PC-9 (cell line): ENCODE results near the gene NEB.

ENCODE experiments used
- CTCF ChIP-seq: fragments of 200-600 bp; sonication (generic); conservative IDR thresholded peaks from 2 replicates; pipeline ENCODE4 v1.6.1; 2017; ENCODE audit warnings: mixed run types, antibody characterized with exemption, mild to moderate bottlenecking, moderate library complexity
- EZH2 ChIP-seq: fragments of 200-600 bp; sonication (generic); IDR thresholded peaks from 2 replicates; pipeline ENCODE4 v1.8.0; 2017; ENCODE audit warnings: antibody characterized with exemption, low read depth

- TF ChIP-seq CTCF (no peak), EZH2 (no peak)
Measured at GRCh38 chr2:151486053-151486452, 248.2 kb downstream of the NEB start.
